GM12878 (cell line): Measurements from ENCODE around the gene RNF167. TPM values are rescaled to one million over a fixed set of nuclear protein-coding genes. Genes with fewer than 3 reads are reported as not detected.

Source experiments
- ATAC-seq: fragments of 200-7000 bp; cut with Tn5 transposase; 3 replicates; pipeline ENCODE4 v1.9.1; 2020; ENCODE audit warnings: mild to moderate bottlenecking, moderate library complexity
- BruUV-seq: library from RNA; stranded (reverse); fragments of 400-500 nt; replicated peaks from 2 replicates; lab custom pipeline; 2021; lab: Mats Ljungman, UMichigan
- CTCF ChIA-PET: fragments of 300-600 bp; sonication (Branson Sonifier 250); formaldehyde crosslinking; extraction: SDS; loops from one replicate; lab custom pipeline; 2021; ENCODE audit warnings: inconsistent platforms; lab: Yijun Ruan, JAX
- POLR2A ChIA-PET: fragments of 350-600 bp; formaldehyde crosslinking; extraction: SDS; loops from one replicate; lab custom pipeline; 2021; ENCODE audit warnings: inconsistent platforms; lab: Charles Lee
- RAD21 ChIA-PET: fragments of 300-600 bp; sonication (Branson Sonifier 250); formaldehyde crosslinking; loops from one replicate; lab custom pipeline; 2023; ENCODE audit warnings: antibody characterized with exemption; ENCODE audit not compliant: unreplicated experiment; lab: Charles Lee
- SMC1A ChIA-PET: fragments of 300-600 bp; sonication (Branson Sonifier 250); formaldehyde crosslinking; loops from one replicate; lab custom pipeline; 2023; ENCODE audit not compliant: unreplicated experiment, uncharacterized antibody; lab: Charles Lee
- DNase-seq: peaks from one replicate; pipeline ENCODE4 v3.0.0-alpha.2; 2011; ENCODE audit warnings: low read depth, low spot score
- FAIRE-seq: peaks from 3 replicates; lab custom pipeline; 2011; peaks lifted over from hg19 to GRCh38; lab: Jason Lieb, UNC
- H2AFZ ChIP-seq: 2 replicates; pipeline ENCODE4 v1.6.0; 2011; ENCODE audit warnings: low read depth, low read length, control low read depth; ENCODE audit not compliant: control insufficient read depth
- H3K27ac ChIP-seq: 2 replicates; pipeline ENCODE4 v1.5.1; 2011; ENCODE audit warnings: control low read depth; ENCODE audit not compliant: control insufficient read depth, insufficient read depth
- H3K27me3 ChIP-seq, 2 experiments: replicated peaks in 1 of 2; 2 replicates each; pipeline versions ENCODE4 v1.6.0 to v1.6.1; 2011; ENCODE audit warnings: low read length in 1 of 2; ENCODE audit not compliant: control insufficient read depth in 2 of 2, insufficient read depth in 2 of 2
- H3K36me3 ChIP-seq, 2 experiments: 2 replicates each; pipeline ENCODE4 v1.5.1; 2011; ENCODE audit warnings: low read length in 1 of 2; ENCODE audit not compliant: control insufficient read depth in 2 of 2, insufficient read depth in 2 of 2
- H3K4me1 ChIP-seq: 2 replicates; pipeline ENCODE4 v1.6.1; 2011; ENCODE audit warnings: mild to moderate bottlenecking, low read length, moderate library complexity, mixed read lengths; ENCODE audit not compliant: control insufficient read depth, insufficient read depth
- H3K4me2 ChIP-seq: 2 replicates; pipeline ENCODE4 v1.6.0; 2011; ENCODE audit warnings: control low read depth; ENCODE audit not compliant: control insufficient read depth, insufficient read depth
- H3K4me3 ChIP-seq: fragments of 200-600 bp; sonication (generic); 2 replicates; pipeline ENCODE4 v1.5.1; 2016
- H3K79me2 ChIP-seq: 2 replicates; pipeline ENCODE4 v1.6.0; 2011; ENCODE audit warnings: low read length; ENCODE audit not compliant: control insufficient read depth, insufficient read depth
- H3K9ac ChIP-seq: 2 replicates; pipeline ENCODE4 v1.8.0; 2011; ENCODE audit warnings: low read length, control low read depth, mixed read lengths; ENCODE audit not compliant: control insufficient read depth, insufficient read depth
- H3K9me3 ChIP-seq: replicated peaks from 3 replicates; pipeline ENCODE4 v1.5.1; 2011; ENCODE audit warnings: mild to moderate bottlenecking, low read length; ENCODE audit not compliant: control insufficient read depth, insufficient read depth
- H4K20me1 ChIP-seq: 2 replicates; pipeline ENCODE4 v1.6.0; 2011; ENCODE audit not compliant: control insufficient read depth, insufficient read depth
- CBFB ChIP-seq: IDR thresholded peaks from 2 replicates; pipeline ENCODE4 v1.6.1; 2016; ENCODE audit warnings: antibody characterized with exemption, low read depth
- CBX5 ChIP-seq: sonication (generic); IDR thresholded peaks from 2 replicates; pipeline ENCODE4 v1.6.1; 2016; ENCODE audit warnings: low read depth, moderate library complexity, mild to moderate bottlenecking, inconsistent platforms
- CEBPB ChIP-seq, 2 experiments: fragments of 150-350 bp in 1 of 2; IDR thresholded peaks; 2 replicates each; pipeline ENCODE4 v1.6.1; 2012 to 2014; ENCODE audit warnings: low read depth in 2 of 2, low read length in 2 of 2, borderline replicate concordance in 1 of 2, inconsistent platforms in 1 of 2
- KAT2A ChIP-seq: conservative IDR thresholded peaks from 2 replicates; pipeline ENCODE4 v1.6.1; 2011; ENCODE audit warnings: low read depth, low read length; ENCODE audit not compliant: control insufficient read depth
- LARP7 ChIP-seq: fragments of 450-650 bp; IDR thresholded peaks from 2 replicates; pipeline ENCODE4 v1.6.1; 2017; ENCODE audit warnings: mild to moderate bottlenecking
- NBN ChIP-seq: fragments of 450-650 bp; IDR thresholded peaks from 2 replicates; pipeline ENCODE4 v1.6.1; 2016
- NR2C1 ChIP-seq: fragments of 450-650 bp; IDR thresholded peaks from 2 replicates; pipeline ENCODE4 v1.6.1; 2017; ENCODE audit warnings: antibody characterized with exemption, mild to moderate bottlenecking, moderate library complexity
- RB1 ChIP-seq: fragments of 450-650 bp; formaldehyde crosslinking; IDR thresholded peaks from 2 replicates; pipeline ENCODE4 v1.6.1; 2017; ENCODE audit warnings: mild to moderate bottlenecking, borderline replicate concordance
- SPI1 ChIP-seq: IDR thresholded peaks from 2 replicates; pipeline ENCODE4 v1.6.1; 2011; ENCODE audit warnings: low read depth, mild to moderate bottlenecking, low read length, moderate library complexity, borderline replicate concordance; ENCODE audit not compliant: insufficient read depth
- SUZ12 ChIP-seq: fragments of 200-600 bp; sonication (generic); IDR thresholded peaks from one replicate; pipeline ENCODE4 v1.6.1; 2018; ENCODE audit warnings: antibody characterized with exemption, mild to moderate bottlenecking; ENCODE audit not compliant: unreplicated experiment
- ZNF274 ChIP-seq: IDR thresholded peaks from one replicate; pipeline ENCODE4 v1.8.0; 2011; ENCODE audit not compliant: insufficient read length, insufficient read depth
- WGBS: methylation state at CpG from one replicate; pipeline ENCODE4 v1.1.6; 2016; ENCODE audit warnings: low lambda C conversion rate; ENCODE audit not compliant: insufficient replicate concordance, insufficient coverage; ENCODE audit errors: missing lambda C conversion rate; 5-methylcytosine and 5-hydroxymethylcytosine counted together
- in situ Hi-C: fragments of 300-500 bp; cut with MboI; formaldehyde crosslinking; loops from 9 replicates; pipeline ENCODE4 v1.14.3; 2018; ENCODE audit warnings: mixed read lengths
- intact Hi-C: fragments of 100-400 bp; cut with micrococcal nuclease; formaldehyde crosslinking; loops from one replicate; pipeline ENCODE4 v1.14.2; 2022; ENCODE audit not compliant: unreplicated experiment
- polyA plus RNA-seq, 11 experiments: library from polyadenylated mRNA; depleted of rRNA in 4 of 11; unstranded in 6 of 11; stranded (reverse) in 5 of 11; fragments of >200 nt; fragmentation: Nextera tagmentation in 4 of 11; fragmentation: Illumina TruSeq in 1 of 11; extraction: Ambion mirVana in 4 of 11; extraction: Trizol in 1 of 11; gene quantifications; 1 replicate in 1 of 11; 2 replicates in 10 of 11; pipeline versions ENCODE4 v1.2.1 to v1.2.3, GENCODE V29; 2011 to 2016; ENCODE audit warnings: inconsistent platforms in 2 of 11, missing spikeins in 2 of 11, low read depth in 1 of 11
- total RNA-seq, 4 experiments: library from RNA; depleted of rRNA in 3 of 4; stranded (reverse); fragments of >200 nt in 3 of 4; fragmentation: Illumina TruSeq in 1 of 4; extraction: Trizol in 1 of 4; gene quantifications; 2 replicates each; pipeline versions ENCODE4 v1.2.1 to v1.2.3, GENCODE V29; 2013 to 2021

Gene RNF167
- total and polyA plus RNA-seq, 10 of the 15 experiments (the other 5 are each of a cell fraction or from before 2014, with no cell fraction given), result 33.6 to 147 (median 57.6) TPM

GRCh38 chr17:4895657-4896331 is 44.3 kb upstream of the RNF167 start:
- ChIA-PET POLR2A (no interaction called here), SMC1A (no interaction called here), CTCF (no interaction called here), RAD21 (no interaction called here)
- in situ Hi-C loops (no loop called here), intact Hi-C loops (no loop called here)
- BruUV-seq, result TSS peak; percentile 70
- H3K4me1 ChIP-seq, result peaks cover 10% of the 10 kb centered on the region; the same call in 1 of the 2 replicates
- H3K4me3 ChIP-seq, result no peak overlapping the region
- ATAC-seq, result no peak
- H3K4me2 ChIP-seq, result no peak overlapping the region
- no peak overlapping the region for H3K27ac ChIP-seq
- no peaks in the 10 kb centered on the region for H3K27me3 ChIP-seq
- no peaks in the 10 kb centered on the region for H4K20me1 ChIP-seq
- H3K9ac ChIP-seq, result no peak overlapping the region
- DNase-seq, result no peak
- no peak for FAIRE-seq
- no peaks in the 10 kb centered on the region for H3K79me2 ChIP-seq
- H2AFZ ChIP-seq, result no peak overlapping the region
- no peaks in the 10 kb centered on the region; the same call in 2 of the 3 replicates for H3K9me3 ChIP-seq
- 92% methylated on average over 27 of the region's 27 CpGs for WGBS
- TF ChIP-seq CBX5, result no peak
- TF ChIP-seq SPI1, result no peak
- TF ChIP-seq, all 136 proteins: peak for 0
- peaks cover 3 to 20% of the 10 kb centered on the region in 2 experiments; a peak in 3 of 4 replicates for H3K36me3 ChIP-seq

- no peak for FAIRE-seq
- in situ Hi-C loops (no loop called here), intact Hi-C loops (no loop called here)
- Histone ChIP-seq H3K9me3 (no peaks in the 10 kb centered on the region; the same call in 2 of the 3 replicates), H3K4me3 (no peak overlapping the region), H3K27ac (no peak overlapping the region), H3K9ac (no peak overlapping the region), H3K4me1 (peaks cover 10% of the 10 kb centered on the region; the same call in 1 of the 2 replicates), H3K79me2 (no peaks in the 10 kb centered on the region), H3K4me2 (no peak overlapping the region), H2AFZ (no peak overlapping the region), H4K20me1 (no peaks in the 10 kb centered on the region), H3K27me3 (no peaks in the 10 kb centered on the region; a peak in 1 of 4 replicates), H3K36me3 (peaks cover 3 to 17% of the 10 kb centered on the region in 2 experiments; a peak in 3 of 4 replicates)
- DNase-seq, result no peak
- ChIA-PET POLR2A (interaction anchor here (0.5 kb wide), 1 partner anchor 247 kb away, joined by 6 read pairs; no protein-coding TSS in a partner anchor), RAD21 (no interaction called here), CTCF (no interaction called here), SMC1A (no interaction called here)
- ATAC-seq, result no peak
- TF ChIP-seq RB1 (no peak), NBN (no peak), CBFB (no peak), ZNF274 (no peak), KAT2A (no peak), LARP7 (no peak), SUZ12 (no peak), NR2C1 (no peak), CEBPB (IDR thresholded peaks at IDR 0.05; ENCODE audit: borderline replicate concordance in 1 of 2, low read depth in 2 of 2, low read length in 2 of 2) (no peak)
- no TSS peak for BruUV-seq
- 91% methylated on average over 25 of the region's 27 CpGs for WGBS
Observed at GRCh38 chr17:4896332-4897197, 43.5 kb upstream of the RNF167 start.
